Heart left ventricle (tissue), 13 donors: ENCODE data around the gene ACOX2.

ENCODE experiments used
- CTCF ChIP-seq, 12 donors: fragments of 200-600 bp; sonication (generic) in 4 of 12; IDR thresholded peaks; one replicate each; pipeline versions ENCODE4 v1.5.0 to v1.8.0; 2018 to 2022; ENCODE audit warnings: antibody characterized with exemption in 12 of 12, mild to moderate bottlenecking in 5 of 12
- POLR2A ChIP-seq, 2 donors: fragments of 450-650 bp; IDR thresholded peaks; one replicate each; pipeline ENCODE4 v1.6.1; 2017; ENCODE audit warnings: antibody characterized with exemption in 2 of 2, mild to moderate bottlenecking in 2 of 2, moderate library complexity in 2 of 2
- donor health status: ischemic (EF 13 %, LVEDD 7.1; RV severe dilation, severe dysfunction).
- donor health status: DM: no; HTN: yes; CAD: no.
- donor health status: DM: no; HTN: no; CAD: no.
- donor health status: ischemic (EF 25% LVEDD 6.9; RV normal size, moderate dysfunction).
- donor health status: ischemic (EF 25% LVEDD 5.7; RV mildly dilated, moderate dysfunction).
- donor health status: ischemic (EF 35%, LVEDD 5.7; RV mildly dilated, moderate dysfunction).
- donor health status: nonischemic (EF 11% LVEDD 7.7; RV severe dilation, severe dysfunction).
- donor health status: DM: yes; HTN: yes; CAD: no.
- donor health status: PGD.
- donor health status: ischemic (EF 29% LVEDD 5.4; RV normal size, mild dysfunction).
- donor health status: nonischemic (EF 23%, LVEDD 6.1; RV moderate dilation, normal function).

GRCh38 chr3:58487140-58487886 is 49.7 kb downstream of the ACOX2 start:
- TF ChIP-seq CTCF (IDR thresholded peaks at IDR 0.05) (no peak), POLR2A (IDR thresholded peaks at IDR 0.05) (no peak)
